Esophagus squamous epithelium (tissue), 5 donors: Measurements from ENCODE around the gene PSAPL1. TPM values are rescaled to one million over a fixed set of nuclear protein-coding genes. Genes with fewer than 3 reads are reported as not detected.
A peak's percentile ranks its signal among the peaks of the same experiment; 100 is the strongest.

ENCODE experiments used
- DNase-seq: peaks from one replicate; lab custom pipeline; 2025; lab: John Stamatoyannopoulos, UW
- H3K27ac ChIP-seq, 4 donors: fragments of 200-600 bp; sonication (generic); one replicate each; pipeline ENCODE4 v1.5.1; 2016 to 2019; ENCODE audit warnings: mild to moderate bottlenecking in 1 of 4
- H3K27me3 ChIP-seq, 4 donors: fragments of 200-600 bp; sonication (generic); 1 replicate in 3 of 4; 2 replicates in 1 of 4; pipeline versions ENCODE4 v1.5.1 to v1.6.0; 2017 to 2021; ENCODE audit warnings: antibody characterized with exemption in 1 of 4
- H3K36me3 ChIP-seq, 3 donors: fragments of 200-600 bp; sonication (generic); one replicate each; pipeline ENCODE4 v1.5.1; 2016 to 2019
- H3K4me1 ChIP-seq, 3 donors: fragments of 200-600 bp; sonication (generic); one replicate each; pipeline ENCODE4 v1.5.1; 2017 to 2019
- H3K4me3 ChIP-seq, 4 donors: fragments of 200-600 bp; sonication (generic); 1 replicate in 3 of 4; 2 replicates in 1 of 4; pipeline ENCODE4 v1.5.1; 2016 to 2019; ENCODE audit warnings: mild to moderate bottlenecking in 2 of 4, moderate library complexity in 1 of 4
- H3K9me3 ChIP-seq, 3 donors: fragments of 200-600 bp; sonication (generic); one replicate each; pipeline ENCODE4 v1.5.1; 2016 to 2019
- POLR2A ChIP-seq, 4 donors: fragments of 450-650 bp; IDR thresholded peaks; one replicate each; pipeline ENCODE4 v1.6.1; 2017; ENCODE audit warnings: antibody characterized with exemption in 4 of 4, mild to moderate bottlenecking in 4 of 4, moderate library complexity in 3 of 4
- whole genome bisulfite sequencing, 2 donors: methylation state at CpG; one replicate each; pipeline ENCODE4 v1.1.5; 2018; 5-methylcytosine and 5-hydroxymethylcytosine counted together
- intact Hi-C: fragments of 100-400 bp; cut with DNase I; formaldehyde crosslinking; loops from one replicate; pipeline ENCODE4 v1.15.0; 2022
- total RNA-seq, 4 donors: library from RNA; depleted of rRNA; stranded (reverse); fragments of >200 nt; gene quantifications; one replicate each; pipeline ENCODE4 v1.1.0, GENCODE V29; 2016
- TF ChIP-seq, protein P1 (sequence below), 6 experiments: fragments of 450-650 bp in 4 of 6; fragments of 200-600 bp in 2 of 6; sonication (generic) in 2 of 6; IDR thresholded peaks; one replicate each; pipeline ENCODE4 v1.5.1; 2016 to 2019; ENCODE audit warnings: antibody characterized with exemption in 6 of 6, mild to moderate bottlenecking in 4 of 6, moderate library complexity in 4 of 6
- donor health status: DM: yes; HTN: yes; CAD: no.

The PSAPL1 gene
- total RNA-seq, 4 donors from 2014 or later = under 0.01 to 0.15 (median 0.09) TPM; not detected in 1

DNA sequence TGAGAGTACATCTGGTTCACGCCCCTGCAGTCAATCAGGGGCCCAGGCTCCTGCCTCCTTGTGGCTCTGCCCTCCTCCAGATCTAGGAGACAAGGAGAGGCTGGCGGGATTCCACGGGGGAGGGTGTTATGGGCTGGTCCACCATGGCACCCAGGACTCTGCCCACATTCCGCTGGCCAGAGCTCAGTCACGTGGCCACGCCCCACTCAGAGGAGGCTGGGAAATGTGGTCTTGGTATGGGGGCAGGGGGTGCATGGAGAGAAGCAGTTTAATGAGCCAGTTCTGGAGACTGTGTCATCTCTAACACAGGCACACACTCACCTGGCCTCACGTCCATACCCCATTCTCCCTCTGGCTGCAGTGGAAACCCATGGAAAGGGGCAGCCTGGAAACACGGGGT, 31.5 kb upstream of the PSAPL1 start:
- H3K36me3 ChIP-seq = no peaks in the 10 kb centered on the region

DNA sequence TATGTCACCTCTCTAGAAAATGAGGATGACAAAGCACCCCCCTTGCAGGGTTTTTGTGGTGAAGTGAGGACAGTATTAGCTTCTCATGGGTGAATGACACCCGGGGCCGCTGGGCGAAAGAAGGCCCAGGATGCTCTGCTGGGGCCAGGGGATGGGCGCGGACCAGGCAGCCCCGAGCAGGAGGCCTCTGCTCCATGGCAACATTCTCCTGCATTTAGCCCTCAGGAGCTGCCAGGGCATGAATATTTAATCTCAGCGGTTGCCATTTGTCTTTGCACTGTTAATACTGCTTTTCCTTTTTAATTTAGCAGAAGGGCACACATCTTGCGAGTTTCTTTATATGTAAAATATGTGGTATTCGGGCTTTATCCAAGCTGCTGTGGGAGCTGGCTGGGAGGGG, 30.3 kb upstream of the PSAPL1 start:
- Histone ChIP-seq H3K9me3 (no peaks in the 10 kb centered on the region), H3K27ac (no peak overlapping the region), H3K36me3 (no peaks in the 10 kb centered on the region), H3K4me3 (no peak overlapping the region), H3K4me1 (peaks cover 0 to 6% (median 0%) of the 10 kb centered on the region in 3 donors), H3K27me3 (no peaks in the 10 kb centered on the region)
- intact Hi-C loops = no loop called here
- TF ChIP-seq POLR2A (IDR thresholded peaks at IDR 0.05) = no peak
- TF ChIP-seq, protein P1, sequence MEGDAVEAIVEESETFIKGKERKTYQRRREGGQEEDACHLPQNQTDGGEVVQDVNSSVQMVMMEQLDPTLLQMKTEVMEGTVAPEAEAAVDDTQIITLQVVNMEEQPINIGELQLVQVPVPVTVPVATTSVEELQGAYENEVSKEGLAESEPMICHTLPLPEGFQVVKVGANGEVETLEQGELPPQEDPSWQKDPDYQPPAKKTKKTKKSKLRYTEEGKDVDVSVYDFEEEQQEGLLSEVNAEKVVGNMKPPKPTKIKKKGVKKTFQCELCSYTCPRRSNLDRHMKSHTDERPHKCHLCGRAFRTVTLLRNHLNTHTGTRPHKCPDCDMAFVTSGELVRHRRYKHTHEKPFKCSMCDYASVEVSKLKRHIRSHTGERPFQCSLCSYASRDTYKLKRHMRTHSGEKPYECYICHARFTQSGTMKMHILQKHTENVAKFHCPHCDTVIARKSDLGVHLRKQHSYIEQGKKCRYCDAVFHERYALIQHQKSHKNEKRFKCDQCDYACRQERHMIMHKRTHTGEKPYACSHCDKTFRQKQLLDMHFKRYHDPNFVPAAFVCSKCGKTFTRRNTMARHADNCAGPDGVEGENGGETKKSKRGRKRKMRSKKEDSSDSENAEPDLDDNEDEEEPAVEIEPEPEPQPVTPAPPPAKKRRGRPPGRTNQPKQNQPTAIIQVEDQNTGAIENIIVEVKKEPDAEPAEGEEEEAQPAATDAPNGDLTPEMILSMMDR (IDR thresholded peaks at IDR 0.05) = no peak
- 71 to 86% methylated on average over 2 to 6 of the region's 9 CpGs for WGBS, 2 donors
- no peak for DNase-seq

More for the DNA sequence above, 31.5 kb upstream of the PSAPL1 start:
- intact Hi-C loops = no loop called here
- DNase-seq = no peak
- Histone ChIP-seq H3K27ac (no peak overlapping the region), H3K4me3 (no peak overlapping the region), H3K9me3 (no peaks in the 10 kb centered on the region), H3K4me1 (peaks cover 0 to 6% (median 0%) of the 10 kb centered on the region in 3 donors), H3K27me3 (no peaks in the 10 kb centered on the region)
- TF ChIP-seq, protein P1 (IDR thresholded peaks at IDR 0.05) = no peak
- 87 to 100% methylated on average over 3 to 5 of the region's 8 CpGs for WGBS, 2 donors

DNA sequence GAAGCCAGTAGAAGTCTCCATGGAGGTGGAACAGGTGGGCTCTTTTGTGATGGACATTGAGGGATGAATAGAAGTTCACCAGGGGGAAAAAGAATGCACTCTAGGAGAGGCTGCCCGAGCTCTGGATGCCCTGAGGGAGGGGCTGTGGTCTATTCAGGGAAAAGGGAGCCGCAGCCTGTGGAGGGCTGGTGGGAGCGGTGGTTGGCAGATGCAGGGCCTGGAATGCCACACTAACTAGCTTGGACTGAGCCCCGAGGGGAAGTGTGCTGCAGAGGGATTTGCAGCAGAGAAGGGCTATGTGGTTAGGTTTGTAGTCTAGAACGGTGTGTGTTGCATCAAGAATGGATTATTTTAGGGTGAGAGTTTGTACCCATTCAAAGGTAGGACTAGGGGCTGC, 29.5 kb upstream of the PSAPL1 start:
- Histone ChIP-seq H3K4me1 (peaks cover 0 to 6% (median 0%) of the 10 kb centered on the region in 3 donors), H3K27me3 (no peaks in the 10 kb centered on the region), H3K4me3 (no peak overlapping the region), H3K9me3 (no peaks in the 10 kb centered on the region), H3K36me3 (no peaks in the 10 kb centered on the region), H3K27ac (no peak overlapping the region)
- TF ChIP-seq POLR2A (IDR thresholded peaks at IDR 0.05) = no peak
- TF ChIP-seq, protein P1 (IDR thresholded peaks at IDR 0.05) = no peak
- 62 to 70% methylated on average over 4 to 5 of the region's 5 CpGs for WGBS, 2 donors
- intact Hi-C loops = no loop called here
- DNase-seq = no peak

DNA sequence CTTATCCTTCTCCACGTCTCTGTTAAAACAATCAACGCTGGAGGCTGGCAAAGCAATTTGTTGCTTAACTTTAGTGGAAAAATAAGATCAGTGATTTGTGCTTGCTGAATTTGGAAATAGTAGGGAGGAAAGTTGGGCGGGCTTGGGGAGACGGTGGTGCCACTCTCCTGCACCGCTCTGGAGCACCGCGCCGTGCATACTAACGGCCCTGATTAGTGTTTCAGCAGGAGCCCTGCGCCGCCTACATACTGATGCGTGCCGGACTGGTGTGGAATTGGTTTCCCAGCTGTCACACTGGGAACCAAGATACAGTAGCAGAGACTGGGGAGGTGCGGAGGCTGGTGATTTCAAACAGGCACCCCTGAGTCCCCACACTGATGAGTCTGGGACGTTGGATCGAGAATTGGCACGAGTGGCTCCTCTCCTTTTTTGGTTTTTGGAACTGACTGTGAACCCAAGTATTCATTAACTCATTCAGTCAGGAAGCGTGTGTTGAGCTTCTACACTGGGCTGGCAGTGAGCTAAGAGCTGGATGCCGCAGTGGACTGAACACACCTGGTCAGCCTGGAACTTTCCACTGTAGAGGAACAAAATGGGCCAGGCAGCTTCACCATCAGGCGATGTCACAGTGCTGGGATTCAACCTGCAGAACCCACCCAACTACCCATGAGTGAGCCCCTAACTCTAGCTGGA, 29.0 kb upstream of the PSAPL1 start:
- Histone ChIP-seq H3K9me3 (no peaks in the 10 kb centered on the region), H3K4me1 (peaks cover 0 to 6% (median 0%) of the 10 kb centered on the region in 3 donors), H3K27me3 (no peaks in the 10 kb centered on the region), H3K27ac (no peak overlapping the region), H3K4me3 (no peak overlapping the region), H3K36me3 (no peaks in the 10 kb centered on the region)
- WGBS, 2 donors = 77 to 86% methylated on average over 18 to 19 of the region's 20 CpGs
- TF ChIP-seq POLR2A (IDR thresholded peaks at IDR 0.05) = no peak
- DNase-seq = no peak
- intact Hi-C loops = no loop called here

DNA sequence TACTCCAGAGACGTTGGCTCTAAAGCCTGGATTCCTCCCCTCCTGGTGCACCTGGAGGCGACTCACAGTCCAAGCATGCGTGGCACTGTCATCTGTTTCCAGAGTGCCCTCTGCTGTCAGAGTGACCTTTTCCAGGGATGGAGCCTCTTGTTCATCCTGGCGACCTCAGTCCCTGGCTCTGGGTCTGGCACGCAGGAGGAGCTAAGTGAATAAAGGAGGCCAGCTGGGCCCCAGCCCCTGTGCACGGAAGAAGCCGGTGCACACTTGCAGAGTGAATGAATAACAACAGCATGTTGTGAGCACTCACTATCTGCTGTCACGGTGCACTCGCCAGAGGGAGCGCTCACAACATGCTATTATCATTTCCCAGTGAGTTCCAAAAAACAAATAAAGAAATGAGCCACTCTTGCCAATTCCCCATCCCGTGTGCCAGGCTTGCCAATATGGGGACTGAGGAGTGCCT, 27.8 kb upstream of the PSAPL1 start:
- 17 to 49% methylated on average over 5 of the region's 11 CpGs for WGBS, 2 donors
- DNase-seq = no peak
- intact Hi-C loops = no loop called here

More for the DNA sequence above, 27.8 kb upstream of the PSAPL1 start:
- Histone ChIP-seq H3K27me3 (no peaks in the 10 kb centered on the region), H3K36me3 (no peaks in the 10 kb centered on the region), H3K9me3 (no peaks in the 10 kb centered on the region), H3K27ac (no peak overlapping the region), H3K4me1 (peaks cover 0 to 6% (median 0%) of the 10 kb centered on the region in 3 donors), H3K4me3 (no peak overlapping the region)
- TF ChIP-seq POLR2A (IDR thresholded peaks at IDR 0.05) = no peak
- TF ChIP-seq, protein P1 (IDR thresholded peaks at IDR 0.05) = peak in 4 of 6 experiments; percentile 14 to 34 (median 18)
